ENCODE results near the gene ZBP1.

The ZBP1 gene

GRCh38 chr20:57598491-57598890 lies 21.7 kb downstream of the ZBP1 start:
- no peak for DNase-seq (ENCODE audit: low spot score)

GRCh38 chr20:57598060-57598459 lies 22.2 kb downstream of the ZBP1 start:
- DNase-seq (ENCODE audit: low spot score): no peak

- peak; percentile 16 for DNase-seq (ENCODE audit: low spot score)
Observed at GRCh38 chr20:57596998-57597939, 23.0 kb downstream of the ZBP1 start.

GRCh38 chr20:57596358-57596757 lies 23.9 kb downstream of the ZBP1 start:
- no peak for DNase-seq (ENCODE audit: low spot score)

GRCh38 chr20:57595041-57596030 lies 24.9 kb downstream of the ZBP1 start:
- DNase-seq (ENCODE audit: low spot score): no peak

GRCh38 chr20:57594092-57594951 lies 25.9 kb downstream of the ZBP1 start:
- peak; percentile 28 for DNase-seq (ENCODE audit: low spot score)

GRCh38 chr20:57593134-57593886 lies 26.9 kb downstream of the ZBP1 start:
- no peak for DNase-seq (ENCODE audit: low spot score)

GRCh38 chr20:57592263-57593092 lies 27.7 kb downstream of the ZBP1 start:
- no peak for DNase-seq (ENCODE audit: low spot score)

GRCh38 chr20:57591289-57592229 lies 28.7 kb downstream of the ZBP1 start:
- DNase-seq (ENCODE audit: low spot score): no peak

- no peak for DNase-seq (ENCODE audit: low spot score)
Observed at GRCh38 chr20:57590485-57591288, 29.5 kb downstream of the ZBP1 start.

- DNase-seq (ENCODE audit: low spot score): no peak
Observed at GRCh38 chr20:57589728-57590484, 30.3 kb downstream of the ZBP1 start.

- no peak for DNase-seq (ENCODE audit: low spot score)
Observed at GRCh38 chr20:57589123-57589727, 31.0 kb downstream of the ZBP1 start.

GRCh38 chr20:57588596-57588995 lies 31.6 kb downstream of the ZBP1 start:
- DNase-seq (ENCODE audit: low spot score): no peak

GRCh38 chr20:57587989-57588377 lies 32.2 kb downstream of the ZBP1 start:
- DNase-seq (ENCODE audit: low spot score): no peak

- DNase-seq (ENCODE audit: low spot score): no peak
Observed at GRCh38 chr20:57587278-57587988, 32.8 kb downstream of the ZBP1 start.

- DNase-seq (ENCODE audit: low spot score): no peak
Observed at GRCh38 chr20:57586943-57587277, 33.3 kb downstream of the ZBP1 start.
